GM12878 (cell line): ENCODE results near the gene PFKFB3. TPM values are rescaled to one million over a fixed set of nuclear protein-coding genes. Genes with fewer than 3 reads are reported as not detected.

Source experiments
- ATAC-seq: fragments of 200-7000 bp; cut with Tn5 transposase; 3 replicates; pipeline ENCODE4 v1.9.1; 2020; ENCODE audit warnings: mild to moderate bottlenecking, moderate library complexity
- BruUV-seq: library from RNA; stranded (reverse); fragments of 400-500 nt; replicated peaks from 2 replicates; lab custom pipeline; 2021; lab: Mats Ljungman, UMichigan
- CTCF ChIA-PET: fragments of 300-600 bp; sonication (Branson Sonifier 250); formaldehyde crosslinking; extraction: SDS; loops from one replicate; lab custom pipeline; 2021; ENCODE audit warnings: inconsistent platforms; lab: Yijun Ruan, JAX
- POLR2A ChIA-PET: fragments of 350-600 bp; formaldehyde crosslinking; extraction: SDS; loops from one replicate; lab custom pipeline; 2021; ENCODE audit warnings: inconsistent platforms; lab: Charles Lee
- RAD21 ChIA-PET: fragments of 300-600 bp; sonication (Branson Sonifier 250); formaldehyde crosslinking; loops from one replicate; lab custom pipeline; 2023; ENCODE audit warnings: antibody characterized with exemption; ENCODE audit not compliant: unreplicated experiment; lab: Charles Lee
- SMC1A ChIA-PET: fragments of 300-600 bp; sonication (Branson Sonifier 250); formaldehyde crosslinking; loops from one replicate; lab custom pipeline; 2023; ENCODE audit not compliant: unreplicated experiment, uncharacterized antibody; lab: Charles Lee
- DNase-seq: peaks from one replicate; pipeline ENCODE4 v3.0.0-alpha.2; 2011; ENCODE audit warnings: low read depth, low spot score
- FAIRE-seq: peaks from 3 replicates; lab custom pipeline; 2011; peaks lifted over from hg19 to GRCh38; lab: Jason Lieb, UNC
- H2AFZ ChIP-seq: 2 replicates; pipeline ENCODE4 v1.6.0; 2011; ENCODE audit warnings: low read depth, low read length, control low read depth; ENCODE audit not compliant: control insufficient read depth
- H3K27ac ChIP-seq: 2 replicates; pipeline ENCODE4 v1.5.1; 2011; ENCODE audit warnings: control low read depth; ENCODE audit not compliant: control insufficient read depth, insufficient read depth
- H3K27me3 ChIP-seq, 2 experiments: replicated peaks in 1 of 2; 2 replicates each; pipeline versions ENCODE4 v1.6.0 to v1.6.1; 2011; ENCODE audit warnings: low read length in 1 of 2; ENCODE audit not compliant: control insufficient read depth in 2 of 2, insufficient read depth in 2 of 2
- H3K36me3 ChIP-seq, 2 experiments: 2 replicates each; pipeline ENCODE4 v1.5.1; 2011; ENCODE audit warnings: low read length in 1 of 2; ENCODE audit not compliant: control insufficient read depth in 2 of 2, insufficient read depth in 2 of 2
- H3K4me1 ChIP-seq: 2 replicates; pipeline ENCODE4 v1.6.1; 2011; ENCODE audit warnings: mild to moderate bottlenecking, low read length, moderate library complexity, mixed read lengths; ENCODE audit not compliant: control insufficient read depth, insufficient read depth
- H3K4me2 ChIP-seq: 2 replicates; pipeline ENCODE4 v1.6.0; 2011; ENCODE audit warnings: control low read depth; ENCODE audit not compliant: control insufficient read depth, insufficient read depth
- H3K4me3 ChIP-seq: fragments of 200-600 bp; sonication (generic); 2 replicates; pipeline ENCODE4 v1.5.1; 2016
- H3K79me2 ChIP-seq: 2 replicates; pipeline ENCODE4 v1.6.0; 2011; ENCODE audit warnings: low read length; ENCODE audit not compliant: control insufficient read depth, insufficient read depth
- H3K9ac ChIP-seq: 2 replicates; pipeline ENCODE4 v1.8.0; 2011; ENCODE audit warnings: low read length, control low read depth, mixed read lengths; ENCODE audit not compliant: control insufficient read depth, insufficient read depth
- H3K9me3 ChIP-seq: replicated peaks from 3 replicates; pipeline ENCODE4 v1.5.1; 2011; ENCODE audit warnings: mild to moderate bottlenecking, low read length; ENCODE audit not compliant: control insufficient read depth, insufficient read depth
- H4K20me1 ChIP-seq: 2 replicates; pipeline ENCODE4 v1.6.0; 2011; ENCODE audit not compliant: control insufficient read depth, insufficient read depth
- BHLHE40 ChIP-seq, 2 experiments: fragments of 450-650 bp in 1 of 2; IDR thresholded peaks; 2 replicates each; pipeline ENCODE4 v1.6.1; 2011 to 2017; ENCODE audit warnings: low read depth in 2 of 2, borderline replicate concordance in 1 of 2, improper control_type of control experiment in 1 of 2, low read length in 1 of 2, mild to moderate bottlenecking in 1 of 2
- CBFB ChIP-seq: IDR thresholded peaks from 2 replicates; pipeline ENCODE4 v1.6.1; 2016; ENCODE audit warnings: antibody characterized with exemption, low read depth
- EGR1 ChIP-seq, 2 experiments: IDR thresholded peaks; 1 replicate in 1 of 2; 2 replicates in 1 of 2; pipeline ENCODE4 v1.6.1; 2011 to 2012; ENCODE audit warnings: low read depth in 2 of 2, low read length in 2 of 2, borderline replicate concordance in 1 of 2, mild to moderate bottlenecking in 1 of 2, moderate library complexity in 1 of 2
- GABPA ChIP-seq: IDR thresholded peaks from 2 replicates; pipeline ENCODE4 v1.6.1; 2014; ENCODE audit warnings: antibody characterized with exemption, low read depth, mild to moderate bottlenecking, inconsistent platforms
- HDAC2 ChIP-seq: fragments of 200-600 bp; sonication (generic); IDR thresholded peaks from 2 replicates; pipeline ENCODE4 v1.6.1; 2017
- IKZF2 ChIP-seq, 2 experiments: fragments of 450-650 bp; IDR thresholded peaks; 2 replicates each; pipeline ENCODE4 v1.6.1; 2017; ENCODE audit warnings: mild to moderate bottlenecking in 2 of 2, moderate library complexity in 2 of 2
- JUNB ChIP-seq: IDR thresholded peaks from 2 replicates; pipeline ENCODE4 v1.6.1; 2016; ENCODE audit warnings: antibody characterized with exemption, mild to moderate bottlenecking
- MTA3 ChIP-seq: IDR thresholded peaks from 2 replicates; pipeline ENCODE4 v1.6.1; 2012; ENCODE audit warnings: low read length, inconsistent platforms, borderline replicate concordance
- RFX5 ChIP-seq: IDR thresholded peaks from 2 replicates; pipeline ENCODE4 v1.6.1; 2011; ENCODE audit warnings: low read depth, low read length, improper control_type of control experiment
- SIN3A ChIP-seq: IDR thresholded peaks from 2 replicates; pipeline ENCODE4 v1.6.1; 2012; ENCODE audit warnings: low read depth, low read length, improper control_type of control experiment
- SKIL ChIP-seq: fragments of 450-650 bp; IDR thresholded peaks from 2 replicates; pipeline ENCODE4 v1.6.1; 2017; ENCODE audit warnings: mild to moderate bottlenecking, low read depth, inconsistent platforms; ENCODE audit not compliant: poor library complexity, severe bottlenecking
- SREBF1 ChIP-seq: IDR thresholded peaks from 2 replicates; pipeline ENCODE4 v1.6.1; 2012; ENCODE audit warnings: mild to moderate bottlenecking, low read length
- WGBS: methylation state at CpG from one replicate; pipeline ENCODE4 v1.1.6; 2016; ENCODE audit warnings: low lambda C conversion rate; ENCODE audit not compliant: insufficient replicate concordance, insufficient coverage; ENCODE audit errors: missing lambda C conversion rate; 5-methylcytosine and 5-hydroxymethylcytosine counted together
- in situ Hi-C: fragments of 300-500 bp; cut with MboI; formaldehyde crosslinking; loops from 9 replicates; pipeline ENCODE4 v1.14.3; 2018; ENCODE audit warnings: mixed read lengths
- intact Hi-C: fragments of 100-400 bp; cut with micrococcal nuclease; formaldehyde crosslinking; loops from one replicate; pipeline ENCODE4 v1.14.2; 2022; ENCODE audit not compliant: unreplicated experiment
- polyA plus RNA-seq, 11 experiments: library from polyadenylated mRNA; depleted of rRNA in 4 of 11; unstranded in 6 of 11; stranded (reverse) in 5 of 11; fragments of >200 nt; fragmentation: Nextera tagmentation in 4 of 11; fragmentation: Illumina TruSeq in 1 of 11; extraction: Ambion mirVana in 4 of 11; extraction: Trizol in 1 of 11; gene quantifications; 1 replicate in 1 of 11; 2 replicates in 10 of 11; pipeline versions ENCODE4 v1.2.1 to v1.2.3, GENCODE V29; 2011 to 2016; ENCODE audit warnings: inconsistent platforms in 2 of 11, missing spikeins in 2 of 11, low read depth in 1 of 11
- total RNA-seq, 4 experiments: library from RNA; depleted of rRNA in 3 of 4; stranded (reverse); fragments of >200 nt in 3 of 4; fragmentation: Illumina TruSeq in 1 of 4; extraction: Trizol in 1 of 4; gene quantifications; 2 replicates each; pipeline versions ENCODE4 v1.2.1 to v1.2.3, GENCODE V29; 2013 to 2021

The PFKFB3 gene
- total and polyA plus RNA-seq, 10 of the 15 experiments (the other 5 are each of a cell fraction or from before 2014, with no cell fraction given), result 1.6 to 46.7 (median 13.7) TPM

GRCh38 chr10:6226216-6226615 is 23.5 kb downstream of the PFKFB3 start:
- no peak overlapping the region for H2AFZ ChIP-seq
- no peaks in the 10 kb centered on the region for H3K27me3 ChIP-seq
- no peaks in the 10 kb centered on the region for H3K79me2 ChIP-seq
- ATAC-seq (no peak), DNase-seq (no peak), FAIRE-seq (no peak)
- in situ Hi-C loops (no loop called here), intact Hi-C loops (no loop called here)
- peaks cover 29 to 39% of the 10 kb centered on the region in 2 experiments for H3K36me3 ChIP-seq
- no peaks in the 10 kb centered on the region; the same call in 1 of the 2 replicates for H4K20me1 ChIP-seq
- RAD21 ChIA-PET, result no interaction called here
- POLR2A ChIA-PET, result no interaction called here
- no peak overlapping the region for H3K27ac ChIP-seq
- 94% methylated on average over 23 of the region's 23 CpGs for WGBS
- TF ChIP-seq IKZF2 (IDR thresholded peaks at IDR 0.05), result no peak
- TF ChIP-seq HDAC2, result no peak
- no peak for TF ChIP-seq SREBF1
- no peak for TF ChIP-seq EGR1 (IDR thresholded peaks at IDR 0.05; ENCODE audit: borderline replicate concordance in 1 of 2, low read depth in 2 of 2, low read length in 2 of 2)
- no peak for TF ChIP-seq SIN3A
- no peak for TF ChIP-seq JUNB
- no peak for TF ChIP-seq RFX5
- TF ChIP-seq GABPA, result no peak
- no peak for TF ChIP-seq SKIL
- TF ChIP-seq MTA3, result no peak
- TF ChIP-seq CBFB, result no peak
- no peak for TF ChIP-seq BHLHE40 (IDR thresholded peaks at IDR 0.05; ENCODE audit: borderline replicate concordance in 1 of 2, low read depth in 2 of 2, low read length in 1 of 2)
- SMC1A ChIA-PET, result no interaction called here
- CTCF ChIA-PET, result no interaction called here
- no peak overlapping the region for H3K9ac ChIP-seq
- no peaks in the 10 kb centered on the region for H3K9me3 ChIP-seq
- no TSS peak for BruUV-seq
- no peak overlapping the region for H3K4me3 ChIP-seq
- no peak overlapping the region for H3K4me2 ChIP-seq
- H3K4me1 ChIP-seq, result no peaks in the 10 kb centered on the region
